ENCODE data around the gene CA9.

The CA9 gene

DNA sequence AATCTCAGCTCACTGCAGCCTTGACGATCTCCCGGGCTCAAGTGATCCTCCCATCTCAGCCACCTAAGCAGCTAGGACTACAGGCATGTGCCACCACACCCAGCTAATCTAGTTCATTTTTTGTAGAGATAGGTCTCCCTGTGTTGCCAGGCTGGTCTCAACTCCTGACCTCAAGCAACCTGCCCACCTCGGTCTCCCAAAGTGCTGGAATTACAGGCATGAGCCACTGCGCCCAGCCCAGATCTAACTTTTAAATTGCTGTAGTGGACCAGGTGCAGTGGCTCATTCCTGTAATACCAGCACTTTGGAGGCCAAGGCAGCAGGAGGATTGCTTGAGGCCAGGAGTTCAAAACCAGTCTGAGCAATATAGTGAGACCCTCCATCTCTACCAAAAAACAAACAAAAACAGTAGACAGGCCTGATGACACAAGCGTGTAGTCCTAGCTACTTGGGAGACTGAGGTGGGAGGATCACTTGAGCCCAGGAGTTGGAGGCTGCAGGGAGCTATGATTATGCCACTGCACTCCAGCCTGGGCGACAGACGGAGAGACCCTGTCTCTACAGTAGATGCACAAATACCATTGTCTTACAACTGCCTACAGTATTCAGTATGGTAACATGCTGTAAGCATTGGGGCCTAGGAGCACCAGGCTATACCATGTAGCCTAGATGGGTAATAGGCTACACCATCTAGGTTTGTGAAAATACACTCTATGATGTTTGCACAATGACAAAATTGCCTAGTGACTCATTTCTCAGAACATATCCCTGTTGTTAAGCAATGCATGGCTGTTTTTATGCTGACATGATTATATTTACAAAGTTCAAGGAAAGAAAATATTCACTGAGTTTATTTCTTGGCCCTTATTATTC is 21.5 kb upstream of the CA9 start:
- no peak for DNase-seq

DNA sequence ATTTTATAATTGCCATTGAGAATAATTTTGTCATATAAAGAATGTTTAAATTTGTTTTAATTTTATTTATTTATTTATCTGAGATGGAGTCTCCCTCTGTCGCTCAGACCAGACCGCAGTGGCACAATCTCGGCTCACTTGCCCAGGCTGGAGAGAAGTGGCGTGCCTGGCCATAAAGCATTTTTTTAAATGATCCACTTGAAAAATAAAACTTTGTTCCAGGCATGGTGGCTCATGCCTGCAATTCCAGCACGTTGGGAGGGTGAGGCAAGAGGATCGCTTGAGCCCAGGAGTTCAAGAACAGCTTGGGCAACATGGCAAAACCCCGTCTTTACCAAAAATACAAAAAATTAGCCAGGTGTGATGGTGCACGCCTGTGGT is 20.9 kb upstream of the CA9 start:
- DNase-seq, result no peak

DNA sequence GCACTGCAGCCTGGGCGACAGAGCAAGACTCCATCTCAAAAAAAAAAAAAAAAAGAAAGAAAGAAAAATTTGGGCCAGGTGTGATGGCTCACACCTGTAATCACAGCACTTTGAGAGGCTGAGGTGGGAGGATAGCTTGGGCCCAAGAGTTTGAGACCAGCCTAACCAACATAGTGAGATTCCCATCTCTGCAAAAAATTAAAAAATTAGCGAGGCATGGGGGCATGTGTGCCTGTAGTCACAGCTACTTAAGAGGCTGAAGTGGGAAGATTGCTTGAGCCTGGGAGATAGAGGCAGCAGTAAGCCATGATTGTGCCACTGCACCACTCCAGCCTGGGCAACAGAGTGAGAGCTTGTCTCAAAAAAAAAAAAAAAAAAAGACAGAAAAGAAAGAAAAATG is 20.1 kb upstream of the CA9 start:
- DNase-seq, result no peak

DNA sequence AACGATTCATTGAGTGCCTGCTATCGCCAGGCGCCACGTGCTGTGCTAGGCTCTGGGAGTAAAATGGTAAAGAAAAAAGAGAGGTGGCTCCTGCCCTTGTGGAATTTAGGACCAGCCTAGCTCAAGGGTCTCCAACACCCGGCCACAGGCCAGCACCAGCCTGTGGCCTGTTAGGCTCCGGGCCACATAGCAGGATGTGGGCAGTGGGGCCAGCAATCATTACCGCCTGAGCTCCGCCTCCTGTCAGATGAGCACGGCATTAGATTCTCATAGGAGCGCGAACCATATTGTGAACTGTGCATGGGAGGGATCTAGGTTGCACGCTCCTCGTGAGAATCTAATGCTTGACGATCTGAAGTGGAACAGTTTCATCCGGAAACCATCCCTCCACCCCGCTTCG is 17.4 kb upstream of the CA9 start:
- DNase-seq, result no peak

DNA sequence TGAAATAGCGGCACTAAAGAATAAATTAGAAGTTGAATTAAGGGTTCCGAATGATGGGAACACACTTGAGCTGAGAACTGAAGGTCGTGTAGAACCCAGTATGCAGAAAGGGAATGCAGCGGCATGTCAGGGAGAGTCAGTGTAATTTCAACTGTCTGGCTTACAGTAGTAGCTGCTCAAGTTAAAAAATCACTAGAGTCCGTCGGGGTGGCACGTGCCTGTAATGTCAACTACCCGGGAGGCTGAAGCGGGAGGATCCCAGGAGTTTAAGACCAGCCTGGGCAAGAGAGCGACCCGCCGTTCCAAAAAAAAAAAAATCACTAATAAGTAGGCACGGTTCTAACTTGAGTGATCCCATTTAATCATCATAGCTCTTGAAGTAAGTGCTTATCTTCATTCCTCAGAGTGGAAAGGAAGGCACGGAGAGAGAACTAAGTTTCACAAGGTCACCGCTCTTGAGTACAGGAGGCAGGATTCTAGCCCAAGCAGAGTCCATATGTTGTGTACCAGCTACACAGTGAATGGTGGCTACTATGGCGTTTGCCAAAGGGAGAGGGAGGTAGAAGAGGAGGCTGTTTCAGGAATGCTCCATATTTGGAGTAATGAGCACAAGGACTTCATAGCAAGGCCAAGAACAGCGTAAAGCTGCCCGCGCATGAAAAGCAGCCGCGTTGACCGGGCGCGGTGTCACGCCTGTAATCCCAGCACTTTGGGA is 16.7 kb upstream of the CA9 start:
- DNase-seq, result peak; percentile 39

DNA sequence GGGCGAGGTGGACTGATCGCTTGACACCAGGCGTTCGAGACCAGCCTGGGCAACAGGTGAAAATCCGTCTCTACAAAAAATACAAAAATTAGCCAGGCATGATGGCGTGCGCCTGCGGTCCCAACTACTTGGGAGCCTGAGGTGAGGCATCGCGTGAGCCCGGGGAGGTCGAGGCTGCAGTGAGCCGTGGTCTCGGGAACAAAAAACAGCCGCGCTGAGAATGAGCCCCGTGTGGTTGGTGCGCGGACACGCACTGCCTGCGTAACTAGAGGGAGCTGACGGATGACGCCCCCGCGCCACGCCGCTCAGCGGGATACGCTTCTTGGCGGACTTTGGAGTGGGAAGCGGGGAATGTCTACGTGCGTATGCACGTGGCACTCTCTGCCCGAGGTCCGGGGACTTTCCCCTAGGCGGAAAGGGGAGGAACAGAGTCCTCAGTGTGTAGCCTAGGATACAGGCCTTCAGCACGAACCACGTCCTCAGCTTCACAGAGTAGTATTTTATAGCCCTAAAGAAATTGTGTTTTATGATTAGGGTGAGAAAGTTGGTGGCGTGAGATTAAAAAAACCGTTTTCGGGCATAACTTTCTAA is 16.1 kb upstream of the CA9 start, which contains the start of gene RMRP:
TSS of gene RMRP (minus strand) at position 474 of the 591 bp plus-strand sequence.
- peak; percentile 90 for DNase-seq

DNA sequence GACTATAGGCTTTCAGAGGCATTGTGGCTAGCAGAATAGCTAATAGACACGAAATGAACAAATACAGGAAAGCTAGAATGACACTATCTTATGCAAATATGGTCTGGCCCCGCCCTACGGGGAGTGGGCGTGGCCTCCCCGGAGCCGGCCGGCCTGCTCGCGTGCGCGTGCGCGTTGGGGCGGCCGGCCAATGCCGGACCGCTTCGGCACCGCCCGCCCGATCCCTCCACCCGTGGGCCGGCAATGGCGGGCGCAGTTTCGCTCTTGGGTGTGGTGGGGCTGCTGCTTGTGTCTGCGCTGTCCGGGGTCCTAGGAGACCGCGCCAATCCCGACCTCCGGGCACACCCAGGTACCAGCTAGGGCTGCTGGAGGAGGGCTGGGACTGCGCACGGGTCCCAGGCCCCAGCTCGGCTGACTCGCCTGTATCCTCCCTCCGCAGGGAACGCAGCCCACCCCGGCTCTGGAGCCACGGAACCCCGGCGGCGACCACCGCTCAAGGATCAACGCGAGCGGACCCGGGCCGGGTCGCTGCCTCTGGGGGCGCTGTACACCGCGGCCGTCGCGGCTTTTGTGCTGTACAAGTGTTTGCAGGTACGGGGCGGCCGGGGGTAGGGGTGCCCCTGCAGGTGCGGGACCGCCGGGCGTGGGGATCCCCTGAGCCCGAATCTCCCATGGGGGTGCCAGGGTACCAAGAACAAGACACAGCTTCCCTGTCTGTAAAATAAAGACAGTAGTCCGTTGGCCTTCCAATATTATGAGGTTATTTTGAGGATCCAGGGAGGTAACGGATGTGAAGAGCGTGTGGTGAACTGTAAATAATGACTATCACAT is 15.4 kb upstream of the CA9 start, which contains the start of gene CCDC107:
TSS of gene CCDC107 (plus strand) at position 156 of the 831 bp plus-strand sequence. CDS start at position 244, 88 bp downstream.
- DNase-seq, result peak; percentile 90

DNA sequence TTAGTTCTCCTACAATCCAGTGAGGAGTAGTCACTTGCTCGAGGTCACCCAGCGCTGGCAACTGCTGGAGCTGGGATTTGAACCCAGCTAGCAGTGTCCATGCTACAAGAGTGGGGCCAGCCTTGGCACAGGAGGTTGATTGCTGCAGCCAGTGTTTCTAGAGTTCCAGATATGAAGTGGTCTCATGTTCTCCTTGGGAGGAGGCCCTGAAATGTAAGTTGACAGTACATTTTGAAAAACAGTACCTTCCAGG is 14.8 kb upstream of the CA9 start:
- no peak for DNase-seq

DNA sequence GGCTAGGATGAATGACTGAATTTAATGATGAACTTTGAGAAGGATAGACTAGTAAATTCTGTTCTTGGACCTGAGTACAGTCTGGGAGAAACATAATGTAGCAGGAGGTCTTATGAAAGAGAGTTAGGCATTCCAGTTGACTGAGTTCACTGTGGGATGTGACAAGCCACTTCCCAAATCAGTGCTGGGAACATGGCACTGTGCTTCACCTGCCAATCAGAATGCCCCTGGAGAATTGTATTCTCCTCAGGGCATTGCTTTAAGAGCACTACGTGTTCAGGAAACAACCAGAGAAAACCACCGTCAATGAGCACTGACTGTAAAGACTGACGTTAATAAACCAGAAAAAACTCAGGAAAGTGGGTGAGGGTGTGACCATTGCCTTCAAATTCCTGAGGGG is 14.4 kb upstream of the CA9 start:
- DNase-seq, result no peak

DNA sequence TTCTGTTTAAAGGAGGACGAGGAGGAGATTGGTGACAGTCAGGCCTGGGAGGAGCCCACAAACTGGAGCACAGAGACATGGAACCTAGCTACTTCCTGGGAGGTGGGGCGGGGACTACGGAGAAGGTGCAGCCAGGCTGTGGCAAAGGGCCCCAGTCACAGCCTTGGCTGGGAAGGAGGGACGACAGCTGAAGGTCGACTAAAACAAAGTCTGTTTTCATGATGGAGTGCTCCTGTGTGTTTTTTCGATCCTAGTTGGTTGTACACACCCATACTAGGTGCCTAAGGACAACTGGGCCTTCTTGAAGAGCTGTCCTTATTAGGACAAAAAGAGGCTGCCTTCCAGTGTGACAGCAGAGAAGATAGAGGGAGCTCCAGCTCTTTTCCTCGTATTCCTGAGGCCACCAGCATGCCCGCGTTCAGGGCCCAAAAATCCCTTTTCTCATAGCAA is 12.7 kb upstream of the CA9 start:
- DNase-seq, result no peak

DNA sequence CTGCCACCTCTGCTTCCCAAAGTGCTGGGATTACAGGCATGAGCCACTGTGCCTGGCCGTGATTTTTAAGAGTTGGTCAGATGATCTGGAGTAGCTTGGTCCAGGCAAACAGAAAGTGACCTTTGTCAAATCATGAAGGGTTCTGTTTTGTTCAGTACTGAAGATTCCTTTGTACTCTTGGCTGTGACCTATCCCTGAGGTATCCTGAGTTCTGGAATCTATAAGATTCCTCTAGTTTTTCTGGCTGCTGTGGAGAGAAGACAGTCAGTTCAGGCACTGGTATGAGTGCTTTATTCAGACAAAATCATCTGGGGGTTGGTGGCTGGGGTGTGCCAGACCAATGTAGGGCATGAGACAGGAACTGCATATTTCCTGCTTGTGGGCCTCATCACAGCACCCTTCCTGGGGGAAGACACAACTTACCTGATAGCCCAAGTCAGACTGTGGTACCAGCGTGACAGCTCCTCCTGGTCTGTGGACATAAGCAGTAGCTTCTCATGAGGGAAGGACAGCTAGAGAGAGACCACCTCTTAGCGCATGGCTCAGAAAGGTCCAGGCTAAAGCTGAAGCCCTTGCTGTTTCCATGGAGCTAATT is 11.9 kb upstream of the CA9 start:
- DNase-seq, result no peak

DNA sequence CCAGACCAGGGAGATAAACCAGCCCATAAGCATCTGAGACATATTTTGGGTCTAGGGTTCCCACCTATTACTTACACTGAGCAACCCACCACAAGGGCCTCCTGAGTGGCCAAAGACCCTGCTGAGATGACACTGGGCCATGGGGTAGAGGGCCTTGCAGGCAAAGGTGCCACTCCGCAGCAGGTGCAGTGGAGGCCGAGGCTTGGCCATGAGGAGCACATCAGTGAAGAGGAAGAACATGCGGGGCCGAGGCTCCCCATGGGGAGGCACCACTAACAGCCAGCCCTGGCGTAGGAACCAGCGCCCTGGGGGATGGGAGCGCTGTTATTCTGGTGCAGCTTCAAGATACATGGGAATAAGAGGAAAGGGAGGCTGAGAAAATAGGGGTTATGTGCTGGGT is 11.3 kb upstream of the CA9 start:
- DNase-seq, result no peak

DNA sequence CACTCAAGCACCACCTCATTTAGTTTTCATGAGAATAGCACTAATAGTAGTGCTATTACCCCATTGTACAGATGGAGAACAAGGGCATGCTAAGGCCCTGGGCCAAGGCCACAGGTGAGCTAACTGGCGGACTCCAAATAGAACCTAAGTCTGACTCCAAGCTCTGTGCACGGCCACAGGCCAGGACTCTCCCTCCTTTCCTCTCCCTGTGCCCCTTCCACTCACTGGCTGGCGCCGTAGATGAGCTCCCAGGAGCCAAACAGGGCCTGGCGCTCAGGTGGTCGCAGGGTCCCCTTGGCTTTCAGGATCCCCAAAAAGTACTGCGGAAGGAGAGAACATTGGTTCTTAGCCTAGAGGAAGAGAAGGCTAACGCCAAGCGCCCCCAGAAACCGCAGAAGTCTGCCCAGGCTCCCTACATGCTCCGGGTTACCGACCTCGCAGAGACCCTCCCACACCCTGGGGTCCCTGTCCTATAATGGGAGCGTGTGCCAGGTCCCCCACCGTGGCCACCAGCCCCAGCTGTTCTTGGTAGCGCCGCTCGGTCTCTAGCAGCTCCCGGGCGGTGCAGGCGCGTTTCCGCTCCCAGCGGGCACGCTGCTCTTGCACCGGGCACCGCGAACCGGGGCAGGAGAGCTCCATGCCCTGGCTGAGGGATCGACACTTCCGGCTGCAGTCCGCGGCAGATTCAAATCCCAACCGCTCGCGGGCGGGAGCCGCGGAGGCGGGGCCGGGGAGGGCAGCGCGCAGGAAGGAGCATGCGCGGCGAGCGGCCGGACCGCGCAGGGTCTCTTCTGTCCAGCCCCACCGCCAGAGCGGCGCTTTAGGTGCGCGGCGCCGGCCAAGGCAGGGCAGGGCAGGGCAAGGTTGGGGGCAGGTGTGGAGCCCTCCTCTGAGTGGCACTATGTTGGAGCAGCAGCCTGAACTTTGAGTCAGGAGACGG is 8.9 kb upstream of the CA9 start, which contains the start of gene ARHGEF39:
TSS of gene ARHGEF39 (minus strand) at position 665 of the 940 bp plus-strand sequence. CDS start at position 639, 26 bp downstream.
- peak; percentile 68 for DNase-seq

DNA sequence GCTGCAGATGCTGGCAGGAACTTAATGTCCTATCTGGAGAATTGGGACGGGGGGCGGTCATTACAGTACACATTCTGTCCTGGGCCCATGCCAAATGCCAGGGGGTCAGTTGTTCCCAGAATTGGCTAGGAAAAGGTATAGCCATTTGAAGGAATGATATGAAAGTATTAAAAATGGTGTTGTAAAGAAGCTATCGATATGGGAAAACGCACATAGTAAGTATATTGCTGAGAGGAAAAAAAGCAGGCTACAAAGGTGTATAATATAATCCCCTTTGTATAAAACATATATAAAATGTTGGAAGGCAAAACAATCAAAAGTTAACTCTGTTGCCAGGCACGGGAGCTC is 8.3 kb upstream of the CA9 start:
- no peak for DNase-seq

DNA sequence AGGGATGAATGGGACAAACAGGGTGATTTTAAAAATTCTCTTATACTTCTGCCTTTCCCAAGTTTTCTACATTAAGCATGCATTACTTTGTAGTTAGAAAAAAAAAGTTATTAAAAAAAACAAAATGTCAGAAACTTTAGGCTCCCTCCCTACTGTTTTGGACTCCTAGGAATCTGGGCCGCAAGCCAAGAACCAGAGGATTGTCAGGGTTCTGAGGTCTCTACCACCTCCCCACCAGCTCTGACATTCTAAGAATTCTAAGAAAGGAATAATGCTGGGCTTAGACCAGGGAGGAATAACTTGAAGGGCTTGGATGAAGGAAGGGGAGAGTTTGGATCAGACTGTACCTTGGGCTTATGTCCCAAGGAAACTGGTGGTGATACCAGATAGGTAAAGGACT is 7.7 kb upstream of the CA9 start:
- no peak for DNase-seq

DNA sequence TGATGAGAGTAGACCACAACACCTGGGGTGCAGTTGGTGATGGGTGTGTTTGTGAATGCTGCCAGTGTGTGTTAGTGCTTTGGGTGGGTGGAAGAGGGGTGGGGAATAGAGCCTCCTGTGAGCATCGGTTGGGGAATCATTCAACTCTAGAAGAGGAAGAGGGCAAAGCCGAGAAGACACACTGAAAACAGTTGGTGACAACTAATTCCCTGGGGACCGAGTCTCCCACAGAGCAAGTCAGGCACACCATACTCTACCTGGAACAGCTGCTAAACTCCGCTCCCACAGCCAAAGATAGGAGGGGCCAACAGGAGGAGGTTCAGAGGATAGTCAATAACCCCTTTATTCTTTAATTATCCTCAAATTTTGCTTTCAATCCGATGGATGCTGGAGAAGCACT is 7.2 kb upstream of the CA9 start:
- DNase-seq, result no peak

DNA sequence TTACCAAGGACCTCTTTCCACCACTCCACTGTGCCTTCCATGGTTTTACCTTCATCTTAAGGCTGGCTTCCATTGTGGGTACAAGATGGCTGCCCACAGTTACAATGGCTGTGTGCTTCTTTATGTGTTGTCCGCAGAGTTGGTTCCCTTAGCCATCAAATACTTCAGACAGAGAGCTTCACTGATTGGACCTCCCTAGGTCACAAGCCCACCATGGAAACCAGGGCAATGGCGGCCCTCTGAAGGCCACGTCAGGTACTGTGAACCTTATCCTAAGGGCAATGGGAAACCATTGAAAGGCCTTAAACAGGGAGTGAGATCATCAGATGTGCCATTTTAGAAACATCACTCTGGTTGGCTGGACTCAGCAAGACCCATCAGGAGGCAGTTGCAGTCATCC is 5.8 kb upstream of the CA9 start:
- DNase-seq, result no peak

DNA sequence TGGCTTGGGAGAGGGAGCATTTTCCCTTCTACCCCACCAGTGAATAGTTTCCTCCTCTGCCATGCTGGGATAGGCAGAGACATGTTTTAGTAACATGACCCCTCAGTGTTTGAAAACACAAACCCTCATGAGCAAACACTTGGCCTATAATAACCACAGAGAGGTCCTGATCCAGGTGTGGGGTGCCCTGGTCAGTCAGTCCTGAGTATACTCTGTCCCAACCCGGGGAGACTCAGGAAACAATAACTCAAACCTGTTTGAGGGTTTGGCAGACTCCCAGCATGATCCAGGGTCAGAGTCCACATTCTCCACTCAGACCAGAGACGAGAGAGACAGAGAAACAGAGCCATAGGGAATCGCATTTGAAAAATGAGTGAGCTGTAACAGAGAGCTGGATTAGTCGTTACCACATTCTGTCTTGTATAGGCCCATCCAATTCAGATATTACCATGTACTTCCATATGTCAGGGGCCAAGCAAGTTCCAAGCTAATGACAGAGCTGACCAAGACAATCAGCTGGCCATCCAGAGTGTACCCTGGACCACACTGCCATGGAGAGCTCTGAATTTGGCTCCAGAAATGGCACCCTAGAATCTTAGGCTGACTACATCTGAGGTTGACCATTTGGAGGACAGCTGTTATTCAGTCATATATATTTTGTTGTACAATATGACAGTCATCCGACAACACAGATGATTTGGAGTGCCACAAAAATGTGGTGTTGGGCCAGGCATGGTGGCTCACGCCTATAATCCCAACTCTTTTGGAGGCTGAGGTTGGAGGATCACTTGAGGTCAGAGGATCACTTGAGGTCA is 4.2 kb upstream of the CA9 start:
- DNase-seq, result no peak

DNA sequence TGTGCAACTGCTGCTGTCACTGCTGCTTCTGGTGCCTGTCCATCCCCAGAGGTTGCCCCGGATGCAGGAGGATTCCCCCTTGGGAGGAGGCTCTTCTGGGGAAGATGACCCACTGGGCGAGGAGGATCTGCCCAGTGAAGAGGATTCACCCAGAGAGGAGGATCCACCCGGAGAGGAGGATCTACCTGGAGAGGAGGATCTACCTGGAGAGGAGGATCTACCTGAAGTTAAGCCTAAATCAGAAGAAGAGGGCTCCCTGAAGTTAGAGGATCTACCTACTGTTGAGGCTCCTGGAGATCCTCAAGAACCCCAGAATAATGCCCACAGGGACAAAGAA is 265 bp downstream of the CA9 start:
- DNase-seq, result no peak

DNA sequence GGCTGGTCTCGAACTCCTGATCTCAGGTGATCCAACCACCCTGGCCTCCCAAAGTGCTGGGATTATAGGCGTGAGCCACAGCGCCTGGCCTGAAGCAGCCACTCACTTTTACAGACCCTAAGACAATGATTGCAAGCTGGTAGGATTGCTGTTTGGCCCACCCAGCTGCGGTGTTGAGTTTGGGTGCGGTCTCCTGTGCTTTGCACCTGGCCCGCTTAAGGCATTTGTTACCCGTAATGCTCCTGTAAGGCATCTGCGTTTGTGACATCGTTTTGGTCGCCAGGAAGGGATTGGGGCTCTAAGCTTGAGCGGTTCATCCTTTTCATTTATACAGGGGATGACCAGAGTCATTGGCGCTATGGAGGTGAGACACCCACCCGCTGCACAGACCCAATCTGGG is 1.5 kb downstream of the CA9 start:
- DNase-seq, result peak; percentile 4

All from NCI-H2227 treated with DMSO at 0.1 percent for 48 hours (cell line).